ENCODE results near the gene GAB2. TPM values are rescaled to one million over a fixed set of nuclear protein-coding genes. Genes with fewer than 3 reads are reported as not detected.

GAB2 gene
- total and polyA plus RNA-seq, 2 of the 13 experiments (the other 11 are each of a cell fraction or from before 2014, with no cell fraction given): 4.1 to 8.6 TPM

DNA sequence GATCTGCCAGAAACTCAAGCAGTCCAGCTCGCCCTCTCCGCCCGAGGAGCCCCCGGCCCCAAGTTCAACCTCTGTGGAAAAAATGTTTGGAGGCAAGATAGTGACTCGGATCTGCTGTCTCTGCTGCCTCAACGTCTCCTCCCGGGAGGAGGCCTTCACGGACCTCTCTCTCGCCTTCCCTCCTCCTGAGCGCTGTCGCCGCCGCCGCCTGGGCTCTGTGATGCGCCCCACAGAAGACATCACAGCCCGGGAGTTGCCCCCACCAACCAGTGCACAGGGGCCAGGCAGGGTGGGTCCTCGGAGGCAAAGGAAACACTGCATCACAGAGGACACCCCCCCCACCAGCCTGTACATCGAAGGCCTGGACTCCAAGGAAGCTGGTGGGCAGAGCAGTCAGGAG lies 208.1 kb downstream of the GAB2 start:
- WGBS (ENCODE audit: low lambda C conversion rate): 97% methylated on average over 18 of the region's 18 CpGs
- ATAC-seq (no peak), DNase-seq (ENCODE audit: low spot score) (no peak), FAIRE-seq (no peak)
- in situ Hi-C loops (cut with HindIII; ENCODE audit: extremely low pct_ligation_motif_present, low pct_unique_long_range_greater_than_20kb) (no loop called here), intact Hi-C loops (cut with micrococcal nuclease; ENCODE audit: unreplicated experiment) (no loop called here)
- Histone ChIP-seq H2AFZ (ENCODE audit: low read length) (no peak overlapping the region), H3K4me2 (ENCODE audit: low read depth, low read length) (no peak overlapping the region), H3K27ac (ENCODE audit: extremely low read length, insufficient read depth, low read length) (no peak overlapping the region), H3K4me3 (replicated peaks in 1 of 3; ENCODE audit: insufficient read depth in 1 of 3, low read depth in 2 of 3, low read length in 3 of 3) (no peak overlapping the region), H3K36me3 (replicated peaks in 1 of 2; ENCODE audit: control insufficient read depth in 1 of 2, insufficient read depth in 2 of 2, low read length in 2 of 2) (peaks cover 11 to 34% of the 10 kb centered on the region in 2 experiments; a peak in 3 of 5 replicates), H3K27me3 (ENCODE audit: control insufficient read depth in 1 of 2, insufficient read depth in 2 of 2, low read length in 2 of 2) (no peaks in the 10 kb centered on the region), H3K79me2 (ENCODE audit: insufficient read depth, low read length) (no peaks in the 10 kb centered on the region), H3K9me3 (ENCODE audit: low read length) (no peaks in the 10 kb centered on the region), H3K4me1 (ENCODE audit: insufficient read depth, low read length) (peaks cover 21% of the 10 kb centered on the region), H4K20me1 (ENCODE audit: insufficient read depth, low read length) (no peaks in the 10 kb centered on the region), H3K9ac (ENCODE audit: insufficient read depth, low read depth, low read length) (no peak overlapping the region)
- CTCF ChIA-PET (ENCODE audit: low intra/inter-chr PET ratio, low total read pairs): no interaction called here
- POLR2A ChIA-PET: no interaction called here
- no peak for TF ChIP-seq PCBP1 (IDR thresholded peaks at IDR 0.05; ENCODE audit: borderline replicate concordance, low read depth, low read length)
- TF ChIP-seq CEBPB (IDR thresholded peaks at IDR 0.05; ENCODE audit: borderline replicate concordance, low read depth, low read length): no peak
- TF ChIP-seq, protein P1, sequence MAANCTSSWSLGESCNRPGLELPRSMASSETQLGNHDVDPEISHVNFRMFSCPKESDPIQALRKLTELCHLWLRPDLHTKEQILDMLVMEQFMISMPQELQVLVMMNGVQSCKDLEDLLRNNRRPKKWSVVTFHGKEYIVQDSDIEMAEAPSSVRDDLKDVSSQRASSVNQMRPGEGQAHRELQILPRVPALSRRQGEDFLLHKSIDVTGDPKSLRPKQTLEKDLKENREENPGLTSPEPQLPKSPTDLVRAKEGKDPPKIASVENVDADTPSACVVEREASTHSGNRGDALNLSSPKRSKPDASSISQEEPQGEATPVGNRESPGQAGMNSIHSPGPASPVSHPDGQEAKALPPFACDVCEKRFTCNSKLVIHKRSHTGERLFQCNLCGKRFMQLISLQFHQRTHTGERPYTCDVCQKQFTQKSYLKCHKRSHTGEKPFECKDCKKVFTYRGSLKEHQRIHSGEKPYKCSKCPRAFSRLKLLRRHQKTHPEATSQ (CRISPR knock-in tag; IDR thresholded peaks at IDR 0.05; ENCODE audit: borderline replicate concordance): no peak
- no peak for TF ChIP-seq RBAK (CRISPR knock-in tag; IDR thresholded peaks at IDR 0.05)
- no peak for TF ChIP-seq FOXP4 (CRISPR knock-in tag; IDR thresholded peaks at IDR 0.05)
- no peak for TF ChIP-seq ATF7 (IDR thresholded peaks at IDR 0.05)
- no peak for TF ChIP-seq ATF7 (CRISPR knock-in tag; IDR thresholded peaks at IDR 0.05)
- no peak for TF ChIP-seq ZFX (CRISPR knock-in tag; IDR thresholded peaks at IDR 0.05; ENCODE audit: low read depth)
- no peak for TF ChIP-seq PLRG1 (conservative IDR thresholded peaks at IDR 0.05)
- TF ChIP-seq CREB3 (CRISPR knock-in tag; IDR thresholded peaks at IDR 0.05): no peak
- TF ChIP-seq ZNF235 (CRISPR knock-in tag; IDR thresholded peaks at IDR 0.05; ENCODE audit: borderline replicate concordance): no peak
- no peak for TF ChIP-seq CENPX (CRISPR knock-in tag; IDR thresholded peaks at IDR 0.05)
- TF ChIP-seq, protein P2, sequence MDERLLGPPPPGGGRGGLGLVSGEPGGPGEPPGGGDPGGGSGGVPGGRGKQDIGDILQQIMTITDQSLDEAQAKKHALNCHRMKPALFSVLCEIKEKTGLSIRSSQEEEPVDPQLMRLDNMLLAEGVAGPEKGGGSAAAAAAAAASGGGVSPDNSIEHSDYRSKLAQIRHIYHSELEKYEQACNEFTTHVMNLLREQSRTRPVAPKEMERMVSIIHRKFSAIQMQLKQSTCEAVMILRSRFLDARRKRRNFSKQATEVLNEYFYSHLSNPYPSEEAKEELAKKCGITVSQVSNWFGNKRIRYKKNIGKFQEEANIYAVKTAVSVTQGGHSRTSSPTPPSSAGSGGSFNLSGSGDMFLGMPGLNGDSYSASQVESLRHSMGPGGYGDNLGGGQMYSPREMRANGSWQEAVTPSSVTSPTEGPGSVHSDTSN (CRISPR knock-in tag; IDR thresholded peaks at IDR 0.05): no peak
- TF ChIP-seq, protein P3, sequence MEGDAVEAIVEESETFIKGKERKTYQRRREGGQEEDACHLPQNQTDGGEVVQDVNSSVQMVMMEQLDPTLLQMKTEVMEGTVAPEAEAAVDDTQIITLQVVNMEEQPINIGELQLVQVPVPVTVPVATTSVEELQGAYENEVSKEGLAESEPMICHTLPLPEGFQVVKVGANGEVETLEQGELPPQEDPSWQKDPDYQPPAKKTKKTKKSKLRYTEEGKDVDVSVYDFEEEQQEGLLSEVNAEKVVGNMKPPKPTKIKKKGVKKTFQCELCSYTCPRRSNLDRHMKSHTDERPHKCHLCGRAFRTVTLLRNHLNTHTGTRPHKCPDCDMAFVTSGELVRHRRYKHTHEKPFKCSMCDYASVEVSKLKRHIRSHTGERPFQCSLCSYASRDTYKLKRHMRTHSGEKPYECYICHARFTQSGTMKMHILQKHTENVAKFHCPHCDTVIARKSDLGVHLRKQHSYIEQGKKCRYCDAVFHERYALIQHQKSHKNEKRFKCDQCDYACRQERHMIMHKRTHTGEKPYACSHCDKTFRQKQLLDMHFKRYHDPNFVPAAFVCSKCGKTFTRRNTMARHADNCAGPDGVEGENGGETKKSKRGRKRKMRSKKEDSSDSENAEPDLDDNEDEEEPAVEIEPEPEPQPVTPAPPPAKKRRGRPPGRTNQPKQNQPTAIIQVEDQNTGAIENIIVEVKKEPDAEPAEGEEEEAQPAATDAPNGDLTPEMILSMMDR (CRISPR knock-in tag; IDR thresholded peaks at IDR 0.05): no peak
- TF ChIP-seq SAFB2 (CRISPR knock-in tag; IDR thresholded peaks at IDR 0.05; ENCODE audit: borderline replicate concordance, low read depth): no peak
- TF ChIP-seq KDM3A (CRISPR knock-in tag; IDR thresholded peaks at IDR 0.05; ENCODE audit: low read depth): no peak
- no TSS peak for BruUV-seq (replicated peaks)
